T-helper 2 cell (primary cell): Measurements from ENCODE around the gene SKAP1.

Experiments
- DNase-seq, 5 experiments: peaks; one replicate each; pipeline versions ENCODE4 v3.0.0 to v3.0.0-alpha.2; 2012 to 2022

Gene SKAP1

DNA sequence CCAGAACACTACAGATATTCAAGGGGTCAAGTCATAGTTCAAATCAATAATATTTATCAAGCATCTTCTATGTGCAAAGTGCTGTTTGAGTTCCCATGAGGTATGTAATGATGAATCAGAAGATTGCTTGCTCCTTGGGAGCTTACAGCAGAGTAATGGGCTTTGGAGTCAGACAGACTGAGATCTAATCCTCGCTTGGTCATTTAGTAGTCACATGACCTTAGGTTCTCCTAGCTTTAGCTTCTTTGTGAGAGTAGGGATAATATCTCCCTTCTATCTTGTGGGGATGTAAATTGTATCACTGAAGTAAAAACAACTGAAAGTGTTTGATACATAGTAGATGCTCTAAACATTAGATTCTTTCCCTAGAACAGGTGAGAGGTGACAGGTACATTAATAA, 292.4 kb downstream of the SKAP1 start:
- no peak for DNase-seq

DNA sequence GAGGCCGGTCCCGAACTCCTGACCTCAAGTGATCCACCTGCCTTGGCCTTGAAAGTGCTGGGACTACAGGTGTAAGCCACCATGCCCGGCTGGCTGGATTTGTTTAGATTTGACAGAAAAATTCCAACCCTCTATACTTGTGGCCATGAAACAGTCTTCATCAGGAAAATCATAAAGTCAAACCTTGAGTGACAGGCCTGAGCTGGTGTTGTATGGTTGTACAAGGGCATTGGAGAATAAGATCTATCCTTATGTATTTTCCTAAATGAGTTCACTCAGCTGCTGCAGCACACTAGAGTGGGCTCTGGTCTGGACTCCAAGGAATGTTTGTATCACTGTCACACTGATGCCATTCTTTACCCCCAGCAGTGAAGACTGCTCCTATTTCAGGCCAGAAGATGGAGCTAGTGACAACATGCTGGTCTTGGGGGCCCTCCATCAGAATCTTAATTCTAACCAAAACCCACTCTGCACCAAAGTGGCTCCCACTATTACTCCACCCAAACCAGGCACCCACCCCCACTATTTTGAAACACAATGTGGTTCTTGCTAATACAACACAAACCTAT, 295.0 kb downstream of the SKAP1 start:
- DNase-seq: no peak

DNA sequence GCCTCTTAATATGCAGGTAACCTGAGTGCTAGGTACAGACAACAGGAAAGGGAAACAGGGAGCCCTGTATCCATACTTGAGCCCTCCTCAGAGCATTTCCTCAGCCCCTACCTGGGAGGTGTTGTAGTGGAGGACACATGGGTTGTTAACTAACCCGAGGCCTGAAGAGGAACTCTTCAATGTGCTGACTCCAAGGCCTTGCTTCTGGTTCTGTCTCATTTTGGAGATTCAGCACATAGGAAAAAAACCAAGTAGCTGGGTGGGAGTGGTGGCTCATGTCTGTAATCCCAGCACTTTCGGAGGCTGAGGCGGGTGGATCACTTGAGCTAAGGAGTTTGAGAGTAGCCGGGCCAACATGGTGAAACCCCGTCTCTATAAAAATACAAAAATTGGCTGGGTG, 297.6 kb downstream of the SKAP1 start:
- no peak for DNase-seq

DNA sequence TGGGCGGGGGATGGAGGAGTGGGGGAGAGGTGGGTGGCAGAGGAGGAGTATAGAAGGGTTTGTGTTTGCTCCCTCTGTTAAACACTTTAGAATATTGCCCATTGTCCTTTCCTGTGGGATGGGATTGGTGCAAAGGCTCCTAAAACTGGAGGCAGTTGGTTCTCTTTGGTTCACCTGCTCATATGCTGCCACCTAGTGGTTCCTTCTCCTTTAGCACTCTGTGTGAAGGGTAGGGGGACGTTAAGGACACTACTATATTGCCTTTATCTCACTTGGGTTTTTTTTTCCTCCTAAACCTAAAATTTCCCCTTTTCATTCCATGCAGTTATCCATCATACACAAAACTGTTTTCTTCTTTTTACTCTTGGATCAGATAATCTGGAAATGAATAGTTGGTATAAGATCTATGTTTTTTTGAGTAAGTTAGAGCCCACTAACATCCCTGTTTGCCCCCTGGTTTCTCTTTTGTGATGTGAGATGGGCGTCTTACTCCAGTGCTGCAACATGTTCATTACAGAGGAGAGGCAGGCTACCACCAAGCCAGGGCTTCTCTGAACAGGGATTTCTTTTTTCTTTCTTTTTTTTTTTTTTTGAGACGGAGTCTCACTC, 298.7 kb downstream of the SKAP1 start:
- DNase-seq: peak in 4 of 5 experiments; percentile 11 to 59 (median 24)

DNA sequence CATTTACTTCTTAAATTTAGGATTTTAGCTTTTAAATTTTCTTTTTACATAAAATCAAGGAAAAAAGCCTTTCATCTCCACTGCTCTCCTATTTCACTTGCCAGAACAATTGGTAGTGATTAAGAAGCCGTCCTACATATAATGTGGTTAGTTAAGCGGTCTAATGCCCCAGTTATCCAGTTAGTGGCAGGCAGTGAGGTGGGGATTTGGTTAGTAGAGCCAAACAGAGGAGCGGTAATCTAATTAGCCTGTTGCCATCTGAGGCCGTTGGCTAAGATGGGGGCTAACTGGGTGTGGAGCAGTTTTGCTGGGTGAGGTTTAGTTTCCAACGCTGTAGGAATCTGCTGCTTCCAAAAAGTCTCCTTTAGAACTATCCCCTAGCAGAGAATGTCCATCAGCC, 300.0 kb downstream of the SKAP1 start:
- no peak for DNase-seq

DNA sequence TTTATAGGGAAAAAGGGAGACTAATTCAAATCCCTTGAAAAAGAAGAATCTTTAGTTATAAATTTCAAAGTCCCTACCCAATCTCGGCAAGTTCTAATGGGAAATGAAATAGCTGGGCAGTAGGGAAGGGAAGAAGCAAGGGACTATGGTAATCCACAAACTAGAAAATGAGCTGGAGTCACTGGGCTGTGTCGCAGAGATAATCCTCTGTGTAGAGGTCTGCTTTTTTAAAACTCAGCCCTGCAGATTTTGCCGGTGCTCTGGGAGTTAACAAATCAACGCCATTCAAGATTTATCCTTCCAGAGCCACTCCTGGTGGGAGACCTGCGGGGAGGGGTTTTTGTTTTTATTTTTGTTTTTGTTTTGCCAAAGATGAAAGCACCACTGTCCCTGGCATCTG, 301.6 kb downstream of the SKAP1 start:
- no peak for DNase-seq

DNA sequence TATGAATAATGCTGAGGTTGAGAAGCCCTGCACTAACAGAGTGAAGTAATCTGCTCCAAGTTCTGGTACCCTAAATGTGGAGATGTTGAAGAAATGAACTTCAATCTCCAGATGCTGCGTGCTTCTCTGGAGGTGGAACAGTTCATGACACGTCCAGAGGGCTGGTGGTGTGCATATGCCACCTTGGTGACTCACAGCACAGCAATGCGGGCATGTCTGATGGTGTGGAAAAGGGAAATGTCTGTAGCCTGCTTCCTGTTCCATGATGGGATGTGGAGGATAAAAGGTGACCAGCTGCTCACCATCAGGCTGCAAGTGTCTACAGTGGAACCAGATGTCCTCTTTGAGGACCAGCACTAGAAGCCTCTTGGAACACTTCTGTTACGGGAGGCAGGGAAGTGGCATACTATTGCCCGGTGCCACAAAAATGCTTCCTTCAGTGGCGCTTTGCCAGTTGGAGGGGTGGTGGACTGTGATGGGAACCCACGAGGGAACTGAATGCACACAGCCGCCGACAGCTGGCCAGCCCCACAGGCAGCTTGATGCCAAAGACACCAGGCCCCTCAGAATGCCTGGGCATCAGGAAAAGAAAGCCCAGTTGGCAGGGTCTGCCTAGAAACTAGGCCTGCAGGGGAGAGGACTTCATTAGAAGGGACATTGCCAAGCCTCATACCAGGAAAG, 302.5 kb downstream of the SKAP1 start:
- DNase-seq: no peak

DNA sequence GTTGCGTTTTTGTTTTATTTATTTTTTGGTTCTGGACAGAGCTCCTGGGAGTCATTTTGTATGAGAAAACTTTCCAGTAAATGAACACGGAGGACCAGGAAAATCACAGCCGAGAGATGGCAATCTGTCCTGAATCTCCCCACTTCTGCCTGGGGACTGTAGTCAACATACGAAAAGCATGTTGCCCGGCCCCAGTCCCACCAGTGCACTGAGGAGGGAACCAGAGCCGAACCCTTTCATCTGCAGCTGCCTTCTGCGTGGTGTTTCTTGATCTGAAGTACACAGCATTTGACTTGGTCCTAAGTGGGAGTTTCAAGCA, 303.5 kb downstream of the SKAP1 start:
- no peak for DNase-seq

DNA sequence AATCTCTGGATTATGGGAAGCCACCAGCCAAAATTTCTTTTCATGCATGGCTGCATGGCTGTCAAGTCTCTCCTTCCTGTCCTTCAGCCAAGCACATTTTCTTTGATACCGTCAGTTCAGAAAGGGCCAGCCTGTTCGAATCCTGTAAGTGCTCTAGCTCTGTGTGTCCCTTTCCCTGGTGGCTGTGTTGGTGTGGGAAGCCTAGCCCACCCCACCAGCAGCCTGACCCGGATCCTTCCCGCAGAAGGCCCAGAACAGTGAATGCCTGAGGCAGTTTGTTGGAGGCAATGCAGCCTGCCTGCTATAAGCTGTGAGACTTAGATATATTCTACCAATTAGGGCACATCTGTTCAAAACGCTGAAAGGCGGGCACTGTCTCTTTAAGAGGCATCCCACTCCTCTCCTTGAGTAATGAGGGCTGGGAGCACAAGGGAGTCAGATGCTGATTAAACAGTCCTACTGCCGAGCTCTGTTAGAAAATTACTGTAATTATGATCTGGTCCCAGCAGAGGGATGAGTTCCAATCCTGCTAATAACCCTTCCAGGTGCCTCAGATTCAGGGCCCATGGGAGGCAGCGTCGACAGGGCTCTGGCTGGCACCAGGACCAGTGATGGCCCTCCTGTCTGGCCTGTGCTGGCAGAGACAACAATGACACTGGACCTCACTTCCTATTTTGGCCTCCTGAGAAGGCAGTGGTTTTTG, 304.0 kb downstream of the SKAP1 start:
- no peak for DNase-seq

DNA sequence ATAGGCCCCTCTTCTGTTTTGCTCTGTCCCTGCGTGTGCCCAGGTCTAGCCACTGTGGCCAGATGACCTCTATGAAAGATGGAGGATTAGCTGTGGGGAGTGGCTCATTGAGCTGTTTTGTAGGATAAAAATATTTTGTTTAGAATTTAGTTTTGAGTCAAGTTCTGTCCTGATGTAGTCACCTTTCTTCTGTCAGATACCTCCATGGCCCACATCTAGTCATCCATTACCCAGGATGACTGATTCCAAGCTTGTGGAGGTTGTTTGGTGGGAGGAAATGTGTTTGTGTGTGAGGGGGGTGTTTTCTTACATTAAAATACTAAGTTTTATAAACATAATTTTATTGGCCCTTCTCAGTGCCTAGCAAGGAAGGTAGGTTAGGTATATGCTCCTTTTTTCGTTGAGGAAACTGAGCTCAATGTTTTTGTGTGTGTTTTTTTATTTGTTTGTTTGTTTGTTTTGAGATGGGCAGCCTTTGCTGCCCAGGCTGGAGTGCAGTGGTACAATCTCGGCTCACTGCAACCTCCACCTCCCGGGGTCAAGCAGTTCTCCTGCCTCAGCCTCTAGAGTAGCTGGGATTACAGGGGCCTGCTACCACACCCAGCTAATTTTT, 306.1 kb downstream of the SKAP1 start:
- DNase-seq: peak in 1 of 5 experiments; percentile 44

DNA sequence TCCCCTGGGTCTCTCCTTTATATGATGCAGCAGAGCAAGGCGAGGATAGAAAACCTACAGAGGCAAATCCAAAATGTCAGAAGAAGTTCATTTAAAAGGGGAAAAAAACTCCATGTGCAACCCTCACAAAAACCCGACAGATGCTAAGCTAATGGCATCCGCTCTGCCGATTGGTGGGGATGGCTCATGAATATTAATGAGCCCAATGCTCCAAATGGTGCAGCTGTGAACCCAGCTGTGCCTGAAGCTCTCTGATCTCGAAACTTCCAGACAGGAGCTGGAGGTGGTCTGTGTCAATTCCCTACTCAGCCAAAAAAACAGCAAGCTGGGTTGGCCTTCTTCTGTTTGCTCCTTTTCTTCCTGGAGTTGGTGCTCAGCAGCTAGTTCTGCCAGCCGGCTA, 306.9 kb downstream of the SKAP1 start:
- no peak for DNase-seq

DNA sequence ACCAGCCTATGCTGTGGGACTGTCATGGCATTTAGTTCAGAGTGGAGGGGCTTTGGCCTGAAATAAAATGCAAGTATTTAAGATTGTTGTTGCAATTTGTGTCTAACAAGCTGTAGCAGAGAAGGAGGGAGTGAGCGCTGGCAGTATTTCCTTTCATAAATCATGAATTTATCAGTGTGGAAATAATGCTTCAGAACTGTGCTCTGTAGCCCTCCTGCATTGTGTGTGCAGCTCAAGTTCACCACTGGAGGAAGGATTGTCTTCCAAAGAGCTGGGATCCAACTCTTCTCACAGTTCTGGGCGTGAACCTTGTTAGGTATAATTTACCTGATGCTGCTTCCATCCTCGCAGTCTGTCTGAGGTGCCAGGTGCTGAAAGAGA, 307.4 kb downstream of the SKAP1 start:
- DNase-seq: no peak

DNA sequence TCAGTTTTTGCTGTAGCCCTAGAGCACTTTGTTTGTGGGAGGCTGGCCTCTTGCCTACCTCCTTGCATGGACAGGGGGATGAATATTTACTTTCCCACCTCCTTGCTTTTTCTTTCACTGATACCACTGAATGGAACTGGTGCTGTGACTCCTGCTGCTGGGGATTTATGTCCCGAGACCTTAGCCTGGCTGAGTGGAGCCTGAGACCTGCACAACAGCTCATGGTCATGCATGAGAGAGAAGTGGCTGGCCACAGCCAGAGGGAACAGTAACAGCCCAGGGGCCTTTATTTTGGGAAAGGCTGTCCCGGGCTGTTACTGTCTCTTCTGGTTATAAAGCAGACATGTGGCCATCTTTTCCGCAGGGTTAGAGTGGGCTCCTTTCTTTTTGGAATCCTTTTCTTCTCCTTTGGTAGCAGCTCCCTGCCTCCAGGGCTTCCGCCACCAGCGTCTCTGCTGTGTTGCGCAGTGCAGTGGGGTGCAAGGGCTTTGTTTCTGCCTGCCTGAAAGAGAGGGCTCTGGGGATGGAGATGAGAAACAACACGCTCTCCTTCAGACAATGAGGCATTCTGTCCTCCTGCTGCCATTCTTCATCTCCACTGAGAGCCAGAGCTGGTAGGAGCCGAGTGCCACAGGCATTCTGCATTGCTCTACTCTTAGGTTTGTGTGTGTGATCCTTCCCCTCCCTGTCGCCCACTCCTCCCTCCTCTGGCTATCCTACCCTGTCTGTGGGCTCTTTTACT, 307.9 kb downstream of the SKAP1 start:
- DNase-seq: no peak

DNA sequence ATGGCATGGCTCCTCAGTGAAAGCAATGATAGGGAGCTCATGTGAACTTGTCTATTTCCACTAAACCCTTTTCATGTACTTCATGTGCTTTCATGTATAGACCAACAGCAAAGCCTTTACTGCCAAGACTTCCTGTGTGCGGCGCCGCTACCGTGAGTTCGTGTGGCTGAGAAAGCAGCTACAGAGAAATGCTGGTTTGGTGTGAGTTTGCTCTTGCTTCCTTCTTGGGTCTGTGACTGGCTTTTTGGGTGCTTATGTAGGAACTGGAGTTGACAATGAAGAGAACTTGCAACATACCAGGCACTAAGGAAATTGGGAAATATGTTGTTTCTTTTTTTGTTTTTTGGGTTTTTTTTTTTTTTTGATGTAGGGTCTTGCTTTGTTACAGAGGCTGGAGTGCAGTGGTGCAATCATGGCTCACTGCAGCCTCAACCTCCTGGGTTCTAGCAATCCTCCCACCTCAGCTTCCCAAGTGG, 316.8 kb downstream of the SKAP1 start:
- DNase-seq: peak in 2 of 5 experiments; percentile 15 to 86

DNA sequence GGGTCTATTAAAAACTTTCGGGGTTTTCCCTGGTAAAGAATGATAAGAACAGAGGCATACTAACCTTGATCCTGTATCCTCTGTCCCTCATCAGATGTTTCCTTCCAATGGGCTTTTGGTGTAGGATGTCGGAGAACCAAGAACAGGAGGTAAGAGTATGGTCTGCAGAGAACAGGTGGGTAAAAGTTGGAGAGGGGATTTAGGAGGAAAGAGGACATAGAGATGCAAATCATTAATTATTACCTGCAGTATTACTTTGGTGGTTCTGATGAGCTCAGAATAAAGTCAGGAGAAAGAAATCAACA, 318.1 kb downstream of the SKAP1 start:
- DNase-seq: no peak

DNA sequence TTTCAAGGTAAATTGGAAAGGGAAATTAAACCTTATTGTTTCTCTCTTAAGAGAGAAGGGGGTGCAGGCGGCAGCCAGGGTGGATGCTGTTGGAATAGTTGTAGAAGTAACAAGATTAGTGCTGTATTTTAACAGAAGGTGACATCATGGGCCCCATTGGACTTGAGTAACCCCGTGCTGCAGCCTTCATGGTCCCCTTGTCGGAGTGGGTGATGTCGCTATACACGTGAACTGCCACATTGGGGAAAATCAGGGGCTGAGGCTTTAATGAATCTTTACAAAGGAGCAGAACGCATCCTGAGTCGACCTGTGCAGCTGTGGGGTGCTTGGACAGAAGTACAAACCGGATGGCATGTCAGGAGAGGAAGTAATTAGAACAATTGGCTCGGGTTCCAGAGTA, 319.3 kb downstream of the SKAP1 start:
- no peak for DNase-seq

DNA sequence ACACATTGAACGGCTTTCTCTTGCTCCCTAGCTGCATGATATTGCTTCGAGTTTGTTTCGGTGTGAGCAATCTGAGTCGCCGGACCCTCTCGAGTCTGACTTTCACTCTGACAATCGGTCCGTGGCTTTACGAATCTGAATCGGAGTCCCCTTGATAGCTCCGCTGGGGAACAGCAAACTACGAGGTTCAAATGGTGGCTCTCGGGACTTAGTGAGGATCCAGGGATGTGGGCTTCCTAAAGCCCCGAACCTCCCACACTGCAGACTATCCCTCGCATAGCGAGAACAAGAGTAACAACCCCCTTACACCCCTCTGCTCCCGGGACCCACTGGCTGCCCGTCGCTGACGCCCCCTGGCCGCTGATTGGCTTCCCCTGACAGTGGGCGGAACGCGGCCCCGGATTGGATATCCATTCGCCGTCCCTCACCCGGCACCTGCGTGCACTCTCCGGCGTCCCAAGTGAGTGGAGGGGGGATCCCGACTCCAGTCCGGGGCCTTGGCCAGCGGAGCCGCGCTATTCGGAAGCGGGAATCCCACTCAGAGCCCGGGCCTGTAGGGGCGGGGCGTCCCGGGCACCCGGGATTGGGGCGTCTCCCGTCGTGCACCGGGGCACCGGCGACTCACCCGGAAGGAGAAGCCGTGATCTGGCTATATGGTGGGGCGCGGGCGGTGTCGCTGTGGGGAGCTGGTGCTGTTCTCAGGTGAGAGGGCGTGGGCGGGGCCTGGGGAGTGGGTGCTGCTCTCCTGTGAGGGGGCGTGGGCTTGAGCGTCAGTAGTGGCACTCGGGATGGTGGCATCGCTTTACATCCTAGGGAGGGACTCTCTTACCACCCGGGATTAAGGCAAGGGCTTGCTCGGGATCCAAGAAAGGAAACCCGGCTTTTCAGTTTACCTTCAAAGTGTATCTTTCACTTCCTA, 322.6 kb downstream of the SKAP1 start, which contains the start of gene SNX11:
SNX11 (plus strand) TSS at position 630 of the 919 bp plus-strand sequence. CDS start 4,278 bp downstream, outside the sequence.
- DNase-seq: peak; percentile 87 to 98 (median 93)

DNA sequence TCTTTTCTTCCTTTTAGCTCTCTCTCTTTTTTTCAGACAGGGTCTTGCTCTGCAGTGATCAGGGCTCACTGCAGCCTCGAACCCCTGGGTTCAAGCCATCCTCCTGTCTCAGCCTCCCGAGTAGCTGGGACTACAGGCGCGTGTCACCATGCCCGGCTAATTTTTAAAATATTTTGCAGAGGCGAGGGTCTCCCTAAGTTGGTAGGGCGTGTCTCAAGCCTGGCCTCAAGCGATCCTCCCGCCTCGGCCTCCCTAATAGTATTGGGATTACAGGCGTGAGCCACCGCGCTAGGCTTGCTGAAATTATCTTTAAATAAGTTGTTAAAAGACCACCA, 323.2 kb downstream of the SKAP1 start:
- DNase-seq: no peak

DNA sequence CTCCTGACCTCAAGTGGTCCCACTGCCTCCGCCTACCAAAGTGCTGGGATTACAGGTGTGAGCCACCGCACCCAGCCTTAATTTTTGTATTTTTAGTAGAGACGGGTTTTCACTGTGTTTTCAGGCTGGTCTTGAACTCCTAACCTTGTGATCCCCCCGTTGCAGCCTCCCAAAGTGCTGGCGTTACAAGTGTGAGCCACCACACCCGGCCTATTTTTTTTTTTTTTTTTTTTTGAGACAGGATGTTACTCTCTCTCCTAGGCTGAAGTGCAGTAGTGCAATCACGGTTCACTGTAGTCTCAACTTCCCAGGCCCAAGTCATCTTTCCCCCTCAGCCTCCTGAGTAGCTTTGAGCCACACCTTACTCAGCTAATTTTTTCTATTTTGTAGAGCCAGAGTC, 325.6 kb downstream of the SKAP1 start:
- peak in 1 of 5 experiments; percentile 17 for DNase-seq

DNA sequence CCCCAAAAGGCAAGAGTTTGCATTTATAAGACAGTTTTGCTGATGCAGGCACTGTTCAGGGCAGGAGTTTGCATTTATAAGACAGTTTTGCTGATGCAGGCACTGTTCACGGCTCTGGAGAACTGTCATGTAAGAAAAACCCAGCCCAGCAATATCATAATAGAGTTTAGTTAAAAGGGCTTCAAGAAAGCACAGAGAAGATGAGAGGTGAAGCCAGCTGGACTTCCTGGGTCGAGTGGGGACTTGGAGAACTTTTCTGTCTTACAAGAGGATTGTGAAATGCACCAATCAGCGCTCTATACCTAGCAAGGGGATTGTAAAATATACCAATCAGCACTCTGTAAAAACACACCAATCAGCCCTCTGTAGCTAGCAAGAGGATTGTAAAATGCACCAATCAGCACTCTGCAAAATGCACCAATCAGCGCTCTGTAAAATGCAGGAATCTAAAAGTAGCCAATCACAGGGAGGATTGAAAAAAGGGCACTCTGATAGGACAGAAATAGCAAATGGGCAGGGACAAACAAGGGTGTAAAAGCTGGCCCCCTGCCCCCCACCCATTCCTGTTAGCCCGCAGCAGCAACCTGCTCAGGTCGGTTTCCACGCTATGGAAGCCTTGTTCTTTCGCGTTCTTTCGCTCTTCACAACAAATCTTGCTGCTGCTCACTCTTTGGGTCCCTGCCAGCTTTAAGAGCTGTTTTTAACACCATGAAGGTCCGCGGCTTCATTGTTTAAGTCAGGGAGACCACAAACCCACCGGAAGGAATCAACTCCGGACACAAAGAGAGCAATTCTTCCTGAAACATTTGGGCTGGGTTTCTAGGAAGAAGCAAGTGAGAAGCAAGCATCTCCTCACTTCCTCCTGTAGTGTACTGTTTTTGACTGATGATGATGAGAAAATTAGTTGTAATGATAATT, 327.0 kb downstream of the SKAP1 start:
- DNase-seq: peak in 2 of 5 experiments; percentile 18 to 52
